Subcutaneous adipose tissue (tissue), 4 donors: ENCODE data around the gene SLC8A1. TPM values are rescaled to one million over a fixed set of nuclear protein-coding genes. Genes with fewer than 3 reads are reported as not detected.

Experiments
- CTCF ChIP-seq: fragments of 450-650 bp; IDR thresholded peaks from one replicate; pipeline ENCODE4 v1.5.1; 2016; ENCODE audit warnings: low read depth, mild to moderate bottlenecking, control low read depth, antibody characterized with exemption, moderate library complexity
- total RNA-seq, 4 donors: library from RNA; depleted of rRNA; stranded (reverse); fragments of >200 nt; gene quantifications; one replicate each; pipeline ENCODE4 v1.1.0, GENCODE V29; 2016

The SLC8A1 gene
- total RNA-seq, 4 donors from 2014 or later: 7.5 to 32.5 (median 12.9) TPM

- no peak for TF ChIP-seq CTCF
Measured at GRCh38 chr2:40315683-40316082, 136.2 kb downstream of the SLC8A1 start.

GRCh38 chr2:40311026-40311425, 140.9 kb downstream of the SLC8A1 start:
- no peak for TF ChIP-seq CTCF

DNA sequence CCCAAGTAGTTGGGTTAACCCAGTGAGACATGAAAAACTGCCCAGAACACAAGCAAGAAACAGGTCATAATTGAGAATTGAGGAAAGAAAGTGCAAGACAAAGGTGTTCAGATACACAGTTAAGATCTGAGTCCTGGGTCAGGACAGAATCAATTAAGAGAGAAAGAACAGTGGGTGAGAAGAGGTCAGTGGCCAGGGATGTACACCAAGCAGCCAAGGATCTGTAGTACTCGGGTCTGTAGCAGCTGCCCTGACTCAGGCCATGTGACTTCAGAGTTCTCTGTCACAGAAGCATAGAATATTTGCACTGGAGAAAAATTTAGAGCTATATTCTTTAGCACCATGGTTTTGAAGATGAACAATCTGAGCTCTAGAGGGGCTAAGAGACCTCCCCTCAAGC, 141.6 kb downstream of the SLC8A1 start:
- no peak for TF ChIP-seq CTCF

DNA sequence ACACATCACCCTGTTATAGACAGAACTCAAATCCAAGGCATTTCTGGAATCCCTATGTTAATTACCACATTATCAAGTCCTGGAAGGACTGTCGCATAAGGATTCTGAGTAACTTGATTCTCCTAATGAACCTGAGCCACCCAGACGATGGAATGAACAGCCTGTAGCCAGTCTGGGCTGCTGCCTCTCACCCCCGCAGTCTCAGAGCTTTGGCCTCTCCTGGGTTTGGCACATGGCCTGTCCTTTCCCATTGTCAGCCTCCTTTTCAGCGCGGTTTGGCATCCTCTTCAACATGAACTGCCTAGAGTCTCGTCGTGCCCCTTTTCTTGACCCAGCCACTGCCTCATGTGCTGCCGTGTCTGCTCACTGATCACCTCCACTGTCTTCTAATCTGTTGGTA, 147.6 kb downstream of the SLC8A1 start:
- TF ChIP-seq CTCF: no peak

GRCh38 chr2:40303746-40304145, 148.1 kb downstream of the SLC8A1 start:
- no peak for TF ChIP-seq CTCF

DNA sequence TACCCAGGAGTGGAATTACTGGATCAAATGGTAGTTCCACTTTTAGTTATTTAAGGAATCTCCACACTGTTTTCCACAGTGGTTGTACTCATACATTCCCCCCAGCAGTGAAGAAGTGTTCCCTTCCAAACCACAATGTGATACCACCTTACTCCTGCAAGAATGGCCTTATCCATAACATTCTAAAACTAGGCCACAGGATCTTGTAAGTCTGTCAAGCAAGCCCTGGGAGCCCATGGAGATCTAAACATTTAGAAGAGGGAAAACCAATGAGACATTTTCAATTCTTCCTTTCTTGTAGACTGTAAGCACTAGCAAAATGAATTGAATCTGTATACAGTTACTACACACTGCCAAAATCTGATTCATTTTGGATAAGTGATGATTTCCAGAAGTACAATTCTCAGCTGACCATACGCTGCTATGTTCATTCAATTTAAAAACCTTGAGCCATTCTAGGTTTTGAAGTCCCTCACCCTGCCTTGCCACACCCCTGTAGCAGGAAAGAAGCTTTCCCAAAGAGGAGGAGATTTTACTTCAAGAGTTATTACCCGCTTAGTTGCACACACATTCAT, 149.1 kb downstream of the SLC8A1 start:
- no peak for TF ChIP-seq CTCF

DNA sequence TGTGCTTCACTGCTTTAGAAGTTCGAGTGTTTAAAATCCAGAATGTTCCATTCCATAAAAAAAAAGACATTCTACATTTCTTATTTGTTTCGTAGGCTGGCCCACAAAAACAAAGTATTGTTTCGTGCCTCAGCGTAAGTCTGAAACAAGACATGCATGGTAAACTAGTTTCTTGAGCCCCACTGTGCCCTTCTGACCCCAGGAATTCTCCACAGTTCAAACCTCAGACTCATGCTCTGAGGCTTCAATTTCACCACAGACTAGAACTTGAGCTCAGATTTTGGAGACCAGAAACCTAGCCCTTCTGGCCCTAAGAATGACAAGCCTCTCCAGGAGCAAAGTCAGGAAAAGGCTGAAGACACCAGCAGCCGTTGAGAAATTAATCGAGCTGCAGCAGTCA, 151.5 kb downstream of the SLC8A1 start:
- TF ChIP-seq CTCF: no peak

- no peak for TF ChIP-seq CTCF
Measured at GRCh38 chr2:40299781-40300180, 152.1 kb downstream of the SLC8A1 start.
